ENCODE results near the gene EEF1AKMT3. TPM values are rescaled to one million over a fixed set of nuclear protein-coding genes. Genes with fewer than 3 reads are reported as not detected.

EEF1AKMT3 gene
- total RNA-seq, 3 donors from 2014 or later (not counting 1 experiment from before 2014, with no cell fraction given): 1.3 to 2.6 (median 2.2) TPM

- H3K4me3 Mint-ChIP-seq: no peak overlapping the region
These were observed 38.0 kb downstream of the EEF1AKMT3 start for GRCh38 chr12:57810450-57810849.

DNA sequence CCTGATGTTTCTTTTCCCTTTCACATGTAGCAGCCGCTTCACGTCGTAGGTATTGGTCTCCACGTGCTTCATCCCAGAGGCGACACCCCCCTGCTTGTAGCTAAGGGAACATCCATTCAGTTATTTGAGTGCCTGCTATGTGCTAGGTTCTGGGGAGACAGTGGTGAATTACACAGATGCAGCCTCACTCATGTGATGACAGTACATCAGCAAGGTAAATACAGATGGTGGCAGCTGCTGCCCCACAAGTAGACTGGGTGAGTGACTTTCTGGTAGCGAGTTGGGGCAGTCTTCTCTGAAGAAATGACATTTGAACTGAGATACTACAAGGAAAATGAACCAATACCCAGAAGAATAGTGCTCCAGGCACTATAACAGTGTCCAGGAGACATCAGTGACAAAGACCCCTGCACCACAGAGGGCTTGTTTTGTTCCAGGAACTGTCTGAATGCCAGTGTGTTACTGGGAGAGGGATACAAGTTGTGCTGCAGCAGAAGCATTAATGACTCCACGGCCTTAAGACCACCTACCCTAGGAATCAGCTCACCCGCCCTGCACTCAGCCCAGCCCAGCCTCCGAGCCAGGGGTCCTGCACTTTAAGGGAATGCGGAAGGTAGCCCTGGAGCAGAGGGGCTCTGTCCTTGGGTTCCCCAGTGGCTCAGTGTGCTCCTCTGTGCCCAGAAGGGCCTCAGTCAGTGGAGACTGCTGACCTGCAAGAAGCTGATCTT lies 38.8 kb downstream of the EEF1AKMT3 start:
- H3K9me3 ChIP-seq (ENCODE audit: control insufficient read depth, insufficient read depth, low read length): no peaks in the 10 kb centered on the region
- peaks cover 8% of the 10 kb centered on the region for H3K36me3 ChIP-seq (ENCODE audit: control insufficient read depth, insufficient read depth, low read length)
- no peaks in the 10 kb centered on the region for H3K27me3 ChIP-seq (ENCODE audit: control insufficient read depth, insufficient read depth, low read length)
- Mint-ChIP-seq H3K27me3 (ENCODE audit: low read depth in 2 of 2) (no peaks in the 10 kb centered on the region), H3K4me1 (no peaks in the 10 kb centered on the region), H3K4me3 (no peak overlapping the region), H3K36me3 (no peaks in the 10 kb centered on the region), H3K9me3 (no peaks in the 10 kb centered on the region), H3K27ac (no peak overlapping the region)
- intact Hi-C loops (cut with micrococcal nuclease): no loop called here
- TF ChIP-seq, protein P1, sequence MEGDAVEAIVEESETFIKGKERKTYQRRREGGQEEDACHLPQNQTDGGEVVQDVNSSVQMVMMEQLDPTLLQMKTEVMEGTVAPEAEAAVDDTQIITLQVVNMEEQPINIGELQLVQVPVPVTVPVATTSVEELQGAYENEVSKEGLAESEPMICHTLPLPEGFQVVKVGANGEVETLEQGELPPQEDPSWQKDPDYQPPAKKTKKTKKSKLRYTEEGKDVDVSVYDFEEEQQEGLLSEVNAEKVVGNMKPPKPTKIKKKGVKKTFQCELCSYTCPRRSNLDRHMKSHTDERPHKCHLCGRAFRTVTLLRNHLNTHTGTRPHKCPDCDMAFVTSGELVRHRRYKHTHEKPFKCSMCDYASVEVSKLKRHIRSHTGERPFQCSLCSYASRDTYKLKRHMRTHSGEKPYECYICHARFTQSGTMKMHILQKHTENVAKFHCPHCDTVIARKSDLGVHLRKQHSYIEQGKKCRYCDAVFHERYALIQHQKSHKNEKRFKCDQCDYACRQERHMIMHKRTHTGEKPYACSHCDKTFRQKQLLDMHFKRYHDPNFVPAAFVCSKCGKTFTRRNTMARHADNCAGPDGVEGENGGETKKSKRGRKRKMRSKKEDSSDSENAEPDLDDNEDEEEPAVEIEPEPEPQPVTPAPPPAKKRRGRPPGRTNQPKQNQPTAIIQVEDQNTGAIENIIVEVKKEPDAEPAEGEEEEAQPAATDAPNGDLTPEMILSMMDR (IDR thresholded peaks at IDR 0.05): no peak
- H3K27ac ChIP-seq (ENCODE audit: low read length): no peak overlapping the region
- ATAC-seq: no peak
- WGBS (ENCODE audit: insufficient coverage): 89% methylated on average over 10 of the region's 10 CpGs
- H3K4me1 ChIP-seq (ENCODE audit: control insufficient read depth, insufficient read depth, low read length): no peaks in the 10 kb centered on the region
- no peak for DNase-seq
- no peak overlapping the region for H3K4me3 ChIP-seq (ENCODE audit: low read length)

More at GRCh38 chr12:57810450-57810849, 38.0 kb downstream of the EEF1AKMT3 start:
- no peaks in the 10 kb centered on the region for H3K9me3 ChIP-seq (ENCODE audit: control insufficient read depth, insufficient read depth, low read length)
- WGBS (ENCODE audit: insufficient coverage): 98% methylated on average over 5 of the region's 5 CpGs
- no peaks in the 10 kb centered on the region for H3K4me1 Mint-ChIP-seq
- no peaks in the 10 kb centered on the region for H3K9me3 Mint-ChIP-seq
- H3K4me1 ChIP-seq (ENCODE audit: control insufficient read depth, insufficient read depth, low read length): no peaks in the 10 kb centered on the region
- no peak overlapping the region for H3K27ac Mint-ChIP-seq
- ATAC-seq (no peak), DNase-seq (no peak)
- no peaks in the 10 kb centered on the region for H3K27me3 ChIP-seq (ENCODE audit: control insufficient read depth, insufficient read depth, low read length)
- H3K36me3 ChIP-seq (ENCODE audit: control insufficient read depth, insufficient read depth, low read length): peaks cover 8% of the 10 kb centered on the region
- H3K27me3 Mint-ChIP-seq (ENCODE audit: low read depth in 2 of 2): no peaks in the 10 kb centered on the region
- no peak overlapping the region for H3K27ac ChIP-seq (ENCODE audit: low read length)
- intact Hi-C loops (cut with micrococcal nuclease): no loop called here
- no peaks in the 10 kb centered on the region for H3K36me3 Mint-ChIP-seq
- H3K4me3 ChIP-seq (ENCODE audit: low read length): no peak overlapping the region
- TF ChIP-seq, protein P1 (IDR thresholded peaks at IDR 0.05): no peak

DNA sequence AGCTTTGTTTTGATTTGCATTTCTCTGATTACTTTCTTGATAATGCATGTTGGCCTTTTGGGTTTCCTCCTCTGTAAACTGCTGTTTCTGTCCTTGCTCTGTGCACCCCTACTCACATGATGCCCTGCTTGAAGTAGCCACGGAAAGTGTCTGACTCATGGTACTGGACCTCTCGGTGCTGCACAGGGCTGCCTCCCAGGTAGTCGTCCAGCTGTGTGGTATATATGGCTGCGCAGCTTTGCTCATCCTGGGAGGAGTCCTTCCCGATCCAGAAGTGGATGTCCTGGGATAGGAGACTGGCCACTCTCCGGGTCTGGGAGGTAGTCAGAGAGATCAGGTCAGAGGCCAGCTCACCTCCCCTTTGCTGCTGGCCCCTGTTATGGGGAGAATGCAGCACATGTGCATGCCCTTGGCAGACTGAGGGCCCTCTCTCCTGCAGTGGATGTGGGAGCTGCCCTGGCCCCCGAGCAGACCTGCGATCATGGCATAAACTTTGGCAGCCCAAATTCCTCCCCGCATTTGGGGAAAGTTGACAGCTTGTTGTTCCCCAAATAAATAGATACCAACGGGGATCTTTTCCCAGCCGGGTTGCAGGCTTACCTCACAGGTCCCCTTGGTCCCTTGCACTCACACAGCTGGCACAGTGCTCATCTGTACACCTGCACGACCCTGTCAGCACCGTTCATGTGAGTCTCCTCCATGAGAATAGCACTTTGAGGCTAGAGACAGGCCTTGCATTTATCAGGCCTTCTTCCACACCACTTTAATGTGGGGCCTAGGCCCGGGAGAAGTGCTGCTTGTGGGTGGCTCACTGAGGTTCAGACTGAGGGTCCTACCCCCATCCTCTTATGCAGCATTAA lies 40.9 kb downstream of the EEF1AKMT3 start:
- Mint-ChIP-seq H3K4me3 (no peak overlapping the region), H3K27me3 (ENCODE audit: low read depth in 2 of 2) (no peaks in the 10 kb centered on the region), H3K9me3 (no peaks in the 10 kb centered on the region), H3K27ac (no peak overlapping the region), H3K36me3 (no peaks in the 10 kb centered on the region), H3K4me1 (peaks cover 0 to 2% of the 10 kb centered on the region in 2 donors)
- WGBS (ENCODE audit: insufficient coverage): 88% methylated on average over 14 of the region's 14 CpGs
- TF ChIP-seq, protein P1 (IDR thresholded peaks at IDR 0.05): no peak
- ATAC-seq: no peak
- Histone ChIP-seq H3K27me3 (ENCODE audit: control insufficient read depth, insufficient read depth, low read length) (no peaks in the 10 kb centered on the region), H3K4me3 (ENCODE audit: low read length) (no peak overlapping the region), H3K9me3 (ENCODE audit: control insufficient read depth, insufficient read depth, low read length) (no peaks in the 10 kb centered on the region), H3K4me1 (ENCODE audit: control insufficient read depth, insufficient read depth, low read length) (no peaks in the 10 kb centered on the region), H3K36me3 (ENCODE audit: control insufficient read depth, insufficient read depth, low read length) (peaks cover 2% of the 10 kb centered on the region), H3K27ac (ENCODE audit: low read length) (no peak overlapping the region)
- intact Hi-C loops (cut with micrococcal nuclease): no loop called here
- no peak for DNase-seq

Data from natural killer cell (primary cell).